ENCODE data around the gene CDKN1A. TPM values are rescaled to one million over a fixed set of nuclear protein-coding genes. Genes with fewer than 3 reads are reported as not detected.

The CDKN1A gene
- total and polyA plus RNA-seq, 9 of the 15 experiments (the other 6 are each of a cell fraction or from before 2014, with no cell fraction given), result 0.25 to 8.1 (median 5.1) TPM

DNA sequence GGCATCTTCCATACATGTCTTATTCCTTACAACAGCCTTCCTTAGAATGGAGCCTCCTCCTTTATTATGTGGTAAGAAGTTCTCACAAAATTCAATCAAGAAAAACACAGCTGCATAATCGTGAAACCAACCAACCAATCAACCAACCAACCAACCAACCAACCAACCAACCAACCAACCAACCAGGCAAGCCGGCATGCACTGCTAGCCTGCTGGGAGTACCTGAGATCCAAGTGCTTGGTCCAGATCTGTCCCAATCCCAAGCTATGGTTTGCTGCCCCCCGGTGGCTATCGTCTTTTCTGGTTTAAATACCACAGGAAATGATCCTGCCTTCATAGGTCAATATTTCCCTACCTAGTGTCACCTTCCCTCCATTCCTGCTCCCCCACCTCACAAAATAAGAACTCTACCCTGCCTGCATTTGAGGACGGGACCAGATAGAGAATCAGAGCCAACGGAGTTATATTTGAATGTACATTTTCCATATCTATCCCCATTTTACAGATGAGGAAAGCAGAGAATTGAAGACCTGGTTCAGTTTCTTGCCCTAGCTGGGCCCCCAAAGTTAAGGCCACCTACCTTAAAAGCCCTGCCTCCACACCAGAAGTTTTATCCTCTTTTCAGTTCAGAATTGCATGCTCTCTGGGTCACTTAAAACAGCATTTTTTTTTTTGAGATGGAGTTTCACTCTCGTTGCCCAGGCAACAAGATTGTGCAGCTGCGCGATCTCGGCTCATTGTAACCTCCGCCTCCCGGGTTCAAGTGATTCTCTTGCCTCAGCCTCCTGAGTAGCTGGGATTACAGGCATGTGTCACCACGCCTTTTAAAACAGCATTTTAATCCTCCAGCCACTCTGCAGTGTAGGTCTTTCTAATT is 46.2 kb downstream of the CDKN1A start (continued):
- TF ChIP-seq ETV6 (IDR thresholded peaks at IDR 0.05; ENCODE audit: borderline replicate concordance in 1 of 2, low read depth in 2 of 2, low read length in 1 of 2), result no peak
- TF ChIP-seq ETV6 (CRISPR knock-in tag; IDR thresholded peaks at IDR 0.05; ENCODE audit: borderline replicate concordance), result no peak
- TF ChIP-seq ATF4 (CRISPR knock-in tag; IDR thresholded peaks at IDR 0.05), result no peak
- TF ChIP-seq FOXJ3 (CRISPR knock-in tag; IDR thresholded peaks at IDR 0.05), result no peak
- TF ChIP-seq, protein P1, sequence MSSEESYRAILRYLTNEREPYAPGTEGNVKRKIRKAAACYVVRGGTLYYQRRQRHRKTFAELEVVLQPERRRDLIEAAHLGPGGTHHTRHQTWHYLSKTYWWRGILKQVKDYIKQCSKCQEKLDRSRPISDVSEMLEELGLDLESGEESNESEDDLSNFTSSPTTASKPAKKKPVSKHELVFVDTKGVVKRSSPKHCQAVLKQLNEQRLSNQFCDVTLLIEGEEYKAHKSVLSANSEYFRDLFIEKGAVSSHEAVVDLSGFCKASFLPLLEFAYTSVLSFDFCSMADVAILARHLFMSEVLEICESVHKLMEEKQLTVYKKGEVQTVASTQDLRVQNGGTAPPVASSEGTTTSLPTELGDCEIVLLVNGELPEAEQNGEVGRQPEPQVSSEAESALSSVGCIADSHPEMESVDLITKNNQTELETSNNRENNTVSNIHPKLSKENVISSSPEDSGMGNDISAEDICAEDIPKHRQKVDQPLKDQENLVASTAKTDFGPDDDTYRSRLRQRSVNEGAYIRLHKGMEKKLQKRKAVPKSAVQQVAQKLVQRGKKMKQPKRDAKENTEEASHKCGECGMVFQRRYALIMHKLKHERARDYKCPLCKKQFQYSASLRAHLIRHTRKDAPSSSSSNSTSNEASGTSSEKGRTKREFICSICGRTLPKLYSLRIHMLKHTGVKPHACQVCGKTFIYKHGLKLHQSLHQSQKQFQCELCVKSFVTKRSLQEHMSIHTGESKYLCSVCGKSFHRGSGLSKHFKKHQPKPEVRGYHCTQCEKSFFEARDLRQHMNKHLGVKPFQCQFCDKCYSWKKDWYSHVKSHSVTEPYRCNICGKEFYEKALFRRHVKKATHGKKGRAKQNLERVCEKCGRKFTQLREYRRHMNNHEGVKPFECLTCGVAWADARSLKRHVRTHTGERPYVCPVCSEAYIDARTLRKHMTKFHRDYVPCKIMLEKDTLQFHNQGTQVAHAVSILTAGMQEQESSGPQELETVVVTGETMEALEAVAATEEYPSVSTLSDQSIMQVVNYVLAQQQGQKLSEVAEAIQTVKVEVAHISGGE (CRISPR knock-in tag; IDR thresholded peaks at IDR 0.05), result no peak
- TF ChIP-seq MTA1 (IDR thresholded peaks at IDR 0.05; ENCODE audit: borderline replicate concordance), result 0 out of 2 replicates have a peak, but pooled peaks have one; percentile 28
- TF ChIP-seq TEAD1 (CRISPR knock-in tag; IDR thresholded peaks at IDR 0.05), result 0 out of 4 replicates have a peak, but pooled peaks of 1 of the 2 experiments have one; percentile 25
- TF ChIP-seq ETV5 (CRISPR knock-in tag; IDR thresholded peaks at IDR 0.05; ENCODE audit: low read depth), result no peak
- no peak for TF ChIP-seq CEBPG (CRISPR knock-in tag; IDR thresholded peaks at IDR 0.05)
- TF ChIP-seq CEBPG (tag; conservative IDR thresholded peaks at IDR 0.05 in 1 of 2, IDR thresholded peaks at IDR 0.05 in 1 of 2), result no peak
- no peak for TF ChIP-seq HMG20A (CRISPR knock-in tag; conservative IDR thresholded peaks at IDR 0.05)
- TF ChIP-seq RFX1 (IDR thresholded peaks at IDR 0.05), result peak; percentile 74
- no peak for TF ChIP-seq MEF2D (tag; conservative IDR thresholded peaks at IDR 0.05; ENCODE audit: low read depth)
- TF ChIP-seq HMBOX1 (IDR thresholded peaks at IDR 0.05), result peak; percentile 45; the same call in 1 of the 2 replicates
- TF ChIP-seq CBFB (CRISPR knock-in tag; IDR thresholded peaks at IDR 0.05), result no peak
- no peak for TF ChIP-seq IRF2 (CRISPR knock-in tag; IDR thresholded peaks at IDR 0.05)
- no peak for TF ChIP-seq ZC3H4 (CRISPR knock-in tag; IDR thresholded peaks at IDR 0.05; ENCODE audit: borderline replicate concordance)
- no peak for TF ChIP-seq POLR2AphosphoS2 (IDR thresholded peaks at IDR 0.05; ENCODE audit: low read length)
- peak; percentile 80 for TF ChIP-seq SMC3 (conservative IDR thresholded peaks at IDR 0.05; ENCODE audit: insufficient read depth, low read depth, low read length)
- no peak for TF ChIP-seq PTTG1 (tag; IDR thresholded peaks at IDR 0.05; ENCODE audit: low read depth)
- TF ChIP-seq STAT5B (CRISPR knock-in tag; IDR thresholded peaks at IDR 0.05), result no peak
- no peak for TF ChIP-seq HDAC3 (IDR thresholded peaks at IDR 0.05; ENCODE audit: borderline replicate concordance, partially characterized antibody)
- TF ChIP-seq STAG1 (CRISPR knock-in tag; IDR thresholded peaks at IDR 0.05; ENCODE audit: borderline replicate concordance), result peak; percentile 74; the same call in 1 of the 2 replicates

All from K562 (cell line).